IPS DF 6.9 (cell line): Measurements from ENCODE around the gene CDC37L1.
"Not testable (repeated sequence)": the region's sequence is repeated elsewhere in the genome, so short reads cannot be mapped to it uniquely, and the experiment has no call there.

Experiments used
- DNase-seq: peaks from one replicate; pipeline ENCODE4 v3.0.0-alpha.2; 2013; ENCODE audit warnings: low read depth, low spot score
- H3K27ac ChIP-seq: one replicate; pipeline ENCODE4 v1.5.1; 2013; ENCODE audit warnings: low read length, control low read depth
- H3K27me3 ChIP-seq: 2 replicates; pipeline ENCODE4 v1.6.1; 2013; ENCODE audit warnings: mild to moderate bottlenecking, low read length; ENCODE audit not compliant: control insufficient read depth, insufficient read depth
- H3K36me3 ChIP-seq: 2 replicates; pipeline ENCODE4 v1.6.1; 2013; ENCODE audit warnings: low read length; ENCODE audit not compliant: control insufficient read depth, insufficient read depth
- H3K4me1 ChIP-seq: 2 replicates; pipeline ENCODE4 v1.6.1; 2013; ENCODE audit warnings: low read length; ENCODE audit not compliant: control insufficient read depth, insufficient read depth
- H3K4me3 ChIP-seq: 2 replicates; pipeline ENCODE4 v1.5.1; 2013; ENCODE audit warnings: mild to moderate bottlenecking, low read length
- H3K9me3 ChIP-seq: 2 replicates; pipeline ENCODE4 v1.6.1; 2013; ENCODE audit warnings: low read length, inconsistent platforms; ENCODE audit not compliant: control insufficient read depth, insufficient read depth
- WGBS: extraction: QIAGEN DNeasy Blood & Tissue Kit; methylation state at CpG from one replicate; pipeline ENCODE4 v1.1.7; 2013; ENCODE audit warnings: mixed read lengths, missing lambda C conversion rate; ENCODE audit not compliant: insufficient read length, insufficient coverage; 5-methylcytosine and 5-hydroxymethylcytosine counted together

The CDC37L1 gene

GRCh38 chr9:4657426-4658159, 21.8 kb upstream of the CDC37L1 start:
- no peaks in the 10 kb centered on the region for H3K4me1 ChIP-seq
- WGBS, result no CpG with 5 or more reads among the region's 4 CpGs
- no peaks in the 10 kb centered on the region for H3K36me3 ChIP-seq
- no peak overlapping the region for H3K27ac ChIP-seq
- H3K27me3 ChIP-seq, result no peaks in the 10 kb centered on the region
- no peak for DNase-seq
- H3K9me3 ChIP-seq, result no peaks in the 10 kb centered on the region
- no peak overlapping the region for H3K4me3 ChIP-seq

- not testable (repeated sequence) for H3K4me3 ChIP-seq, H3K36me3 ChIP-seq, H3K4me1 ChIP-seq, H3K27ac ChIP-seq, DNase-seq, H3K9me3 ChIP-seq, H3K27me3 ChIP-seq
- WGBS, result no CpG with 5 or more reads among the region's 5 CpGs
Measured at GRCh38 chr9:4660665-4661064, 18.7 kb upstream of the CDC37L1 start.

GRCh38 chr9:4661165-4661564, 18.2 kb upstream of the CDC37L1 start:
- Histone ChIP-seq H3K36me3 (no peaks in the 10 kb centered on the region), H3K4me1 (peaks cover 3% of the 10 kb centered on the region; the same call in 1 of the 2 replicates), H3K4me3 (no peak overlapping the region), H3K9me3 (no peaks in the 10 kb centered on the region), H3K27ac (no peak overlapping the region), H3K27me3 (no peaks in the 10 kb centered on the region)
- DNase-seq, result no peak
- no CpG with 5 or more reads among the region's 1 CpG for WGBS

GRCh38 chr9:4661611-4662010, 17.8 kb upstream of the CDC37L1 start:
- Histone ChIP-seq H3K4me1 (peaks cover 3% of the 10 kb centered on the region; the same call in 1 of the 2 replicates), H3K36me3 (no peaks in the 10 kb centered on the region), H3K4me3 (peak overlapping the region; percentile 89; the same call in 1 of the 2 replicates), H3K27ac (no peak overlapping the region), H3K27me3 (no peaks in the 10 kb centered on the region), H3K9me3 (no peaks in the 10 kb centered on the region)
- no peak for DNase-seq
- WGBS, result no CpG with 5 or more reads among the region's 5 CpGs

- H3K9me3 ChIP-seq, result no peaks in the 10 kb centered on the region
- no peaks in the 10 kb centered on the region for H3K36me3 ChIP-seq
- H3K4me3 ChIP-seq, result peak within 1 kb of the TSS; percentile 89
- no peaks in the 10 kb centered on the region for H3K27me3 ChIP-seq
- H3K27ac ChIP-seq, result no peak within 1 kb of the TSS
- WGBS, result no CpG with 5 or more reads among the region's 70 CpGs
- H3K4me1 ChIP-seq, result peaks cover 3% of the 10 kb centered on the region; the same call in 1 of the 2 replicates
- peak; percentile 84 for DNase-seq
Measured at GRCh38 chr9:4662108-4662988, 17.0 kb upstream of the CDC37L1 start, which contains the start of gene PLPP6. TSS of gene PLPP6 (plus strand) at chr9:4662294. CDS start at chr9:4662376, 82 bp downstream.

GRCh38 chr9:4662989-4663792, 16.2 kb upstream of the CDC37L1 start:
- DNase-seq, result no peak
- peak overlapping the region; percentile 89; the same call in 1 of the 2 replicates for H3K4me3 ChIP-seq
- H3K9me3 ChIP-seq, result no peaks in the 10 kb centered on the region
- H3K4me1 ChIP-seq, result peaks cover 3% of the 10 kb centered on the region; the same call in 1 of the 2 replicates
- H3K27ac ChIP-seq, result no peak overlapping the region
- whole genome bisulfite sequencing, result no CpG with 5 or more reads among the region's 13 CpGs
- H3K36me3 ChIP-seq, result no peaks in the 10 kb centered on the region
- no peaks in the 10 kb centered on the region for H3K27me3 ChIP-seq

GRCh38 chr9:4663956-4664355, 15.4 kb upstream of the CDC37L1 start:
- Histone ChIP-seq H3K9me3 (no peaks in the 10 kb centered on the region), H3K36me3 (no peaks in the 10 kb centered on the region), H3K4me3 (no peak overlapping the region), H3K27me3 (no peaks in the 10 kb centered on the region), H3K27ac (no peak overlapping the region), H3K4me1 (peaks cover 3% of the 10 kb centered on the region; the same call in 1 of the 2 replicates)
- DNase-seq, result no peak
- no CpG with 5 or more reads among the region's 3 CpGs for WGBS

DNA sequence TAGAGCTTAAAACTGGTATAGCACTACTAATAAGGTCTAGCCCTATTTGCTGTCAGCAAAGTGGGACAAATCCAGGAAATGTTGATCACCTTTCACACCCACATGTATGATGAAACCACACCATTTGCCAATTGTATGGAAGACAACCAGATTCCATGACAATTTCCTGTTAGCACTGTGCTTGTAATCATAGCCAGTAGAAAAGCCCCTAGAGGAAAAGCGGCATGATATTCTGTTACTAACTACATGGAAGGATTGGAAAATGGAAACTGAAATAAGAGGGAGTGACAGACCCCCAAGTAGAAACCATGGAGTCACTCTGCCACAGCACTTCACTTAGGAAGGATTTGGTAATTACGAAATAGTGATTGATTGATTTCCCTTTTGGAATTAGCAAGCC, 14.0 kb upstream of the CDC37L1 start:
- Histone ChIP-seq H3K27ac (no peak overlapping the region), H3K27me3 (no peaks in the 10 kb centered on the region), H3K9me3 (no peaks in the 10 kb centered on the region), H3K36me3 (no peaks in the 10 kb centered on the region), H3K4me3 (no peak overlapping the region), H3K4me1 (peaks cover 3% of the 10 kb centered on the region; the same call in 1 of the 2 replicates)
- DNase-seq, result no peak
- no CpG with 5 or more reads among the region's 2 CpGs for WGBS

- peaks cover 3% of the 10 kb centered on the region; the same call in 1 of the 2 replicates for H3K4me1 ChIP-seq
- no peaks in the 10 kb centered on the region for H3K27me3 ChIP-seq
- H3K36me3 ChIP-seq, result no peaks in the 10 kb centered on the region
- H3K27ac ChIP-seq, result no peak within 1 kb of the TSS
- H3K9me3 ChIP-seq, result no peaks in the 10 kb centered on the region
- WGBS, result no CpG with 5 or more reads among the region's 36 CpGs
- no peak for DNase-seq
- H3K4me3 ChIP-seq, result peak within 1 kb of the TSS; percentile 29; the same call in 1 of the 2 replicates
Measured at GRCh38 chr9:4666042-4666699, 13.2 kb upstream of the CDC37L1 start, which contains the start of gene SPATA6L. TSS of gene SPATA6L (minus strand) at chr9:4666480. CDS start at chr9:4666250, 230 bp downstream.
